KMS-11 (cell line): Measurements from ENCODE around the gene TRAF3IP1.

ENCODE experiments used
- H2AFZ ChIP-seq: fragments of 200-600 bp; sonication (generic); 2 replicates; pipeline ENCODE4 v1.6.1; 2016; ENCODE audit warnings: antibody characterized with exemption, mixed run types, low read depth
- H3K27ac ChIP-seq: fragments of 200-600 bp; sonication (generic); 2 replicates; pipeline ENCODE4 v1.6.1; 2016; ENCODE audit warnings: mild to moderate bottlenecking, mixed run types
- H3K27me3 ChIP-seq: fragments of 200-600 bp; sonication (generic); 2 replicates; pipeline ENCODE4 v1.6.1; 2017; ENCODE audit warnings: mild to moderate bottlenecking, low read depth, mixed run types, moderate library complexity; ENCODE audit not compliant: insufficient read depth
- H3K36me3 ChIP-seq: fragments of 200-600 bp; sonication (generic); 2 replicates; pipeline ENCODE4 v1.6.1; 2017; ENCODE audit warnings: mild to moderate bottlenecking, mixed run types; ENCODE audit not compliant: insufficient read depth
- H3K4me1 ChIP-seq: fragments of 200-600 bp; sonication (generic); 2 replicates; pipeline ENCODE4 v1.6.1; 2016; ENCODE audit warnings: mild to moderate bottlenecking, low read depth, mixed run types; ENCODE audit not compliant: poor library complexity, severe bottlenecking
- H3K4me2 ChIP-seq: fragments of 200-600 bp; sonication (generic); 2 replicates; pipeline ENCODE4 v1.7.0; 2016; ENCODE audit warnings: mild to moderate bottlenecking, mixed run types
- H3K4me3 ChIP-seq: fragments of 200-600 bp; sonication (generic); IDR thresholded peaks from 2 replicates; pipeline ENCODE4 v1.6.1; 2017; ENCODE audit warnings: low read depth, low read length, mixed read lengths; ENCODE audit not compliant: insufficient read depth
- H3K79me2 ChIP-seq: fragments of 200-600 bp; sonication (generic); 2 replicates; pipeline ENCODE4 v1.6.1; 2016; ENCODE audit warnings: low read depth, mixed run types; ENCODE audit not compliant: insufficient read depth
- H3K9ac ChIP-seq: fragments of 200-600 bp; sonication (generic); 2 replicates; pipeline ENCODE4 v1.6.1; 2016; ENCODE audit warnings: mild to moderate bottlenecking, mixed run types
- H4K20me1 ChIP-seq: fragments of 200-600 bp; sonication (generic); 2 replicates; pipeline ENCODE4 v1.6.1; 2016; ENCODE audit warnings: mild to moderate bottlenecking, mixed run types; ENCODE audit not compliant: insufficient read depth
- TF ChIP-seq, protein P1 (sequence below): fragments of 200-600 bp; sonication (generic); conservative IDR thresholded peaks from 2 replicates; pipeline ENCODE4 v1.6.1; 2017; ENCODE audit warnings: low read depth, mild to moderate bottlenecking, antibody characterized with exemption, low read length, moderate library complexity, mixed read lengths

TRAF3IP1 gene

GRCh38 chr2:238424313-238424700 is 104.0 kb downstream of the TRAF3IP1 start:
- no peaks in the 10 kb centered on the region for H4K20me1 ChIP-seq
- no peaks in the 10 kb centered on the region for H3K4me1 ChIP-seq
- H2AFZ ChIP-seq, result no peak overlapping the region
- peaks cover 22% of the 10 kb centered on the region for H3K79me2 ChIP-seq
- H3K36me3 ChIP-seq, result no peaks in the 10 kb centered on the region
- H3K27ac ChIP-seq, result no peak overlapping the region
- H3K4me3 ChIP-seq, result no peak overlapping the region
- H3K9ac ChIP-seq, result no peak overlapping the region
- H3K27me3 ChIP-seq, result no peaks in the 10 kb centered on the region
- TF ChIP-seq, protein P1, sequence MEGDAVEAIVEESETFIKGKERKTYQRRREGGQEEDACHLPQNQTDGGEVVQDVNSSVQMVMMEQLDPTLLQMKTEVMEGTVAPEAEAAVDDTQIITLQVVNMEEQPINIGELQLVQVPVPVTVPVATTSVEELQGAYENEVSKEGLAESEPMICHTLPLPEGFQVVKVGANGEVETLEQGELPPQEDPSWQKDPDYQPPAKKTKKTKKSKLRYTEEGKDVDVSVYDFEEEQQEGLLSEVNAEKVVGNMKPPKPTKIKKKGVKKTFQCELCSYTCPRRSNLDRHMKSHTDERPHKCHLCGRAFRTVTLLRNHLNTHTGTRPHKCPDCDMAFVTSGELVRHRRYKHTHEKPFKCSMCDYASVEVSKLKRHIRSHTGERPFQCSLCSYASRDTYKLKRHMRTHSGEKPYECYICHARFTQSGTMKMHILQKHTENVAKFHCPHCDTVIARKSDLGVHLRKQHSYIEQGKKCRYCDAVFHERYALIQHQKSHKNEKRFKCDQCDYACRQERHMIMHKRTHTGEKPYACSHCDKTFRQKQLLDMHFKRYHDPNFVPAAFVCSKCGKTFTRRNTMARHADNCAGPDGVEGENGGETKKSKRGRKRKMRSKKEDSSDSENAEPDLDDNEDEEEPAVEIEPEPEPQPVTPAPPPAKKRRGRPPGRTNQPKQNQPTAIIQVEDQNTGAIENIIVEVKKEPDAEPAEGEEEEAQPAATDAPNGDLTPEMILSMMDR, result no peak
- H3K4me2 ChIP-seq, result no peak overlapping the region

GRCh38 chr2:238425505-238425978 is 105.2 kb downstream of the TRAF3IP1 start:
- no peaks in the 10 kb centered on the region for H3K4me1 ChIP-seq

GRCh38 chr2:238425979-238426567 is 105.8 kb downstream of the TRAF3IP1 start:
- H3K4me3 ChIP-seq, result no peak overlapping the region
- no peaks in the 10 kb centered on the region for H4K20me1 ChIP-seq
- peak overlapping the region; percentile 70 for H2AFZ ChIP-seq
- no peaks in the 10 kb centered on the region for H3K4me1 ChIP-seq
- peaks cover 38% of the 10 kb centered on the region for H3K79me2 ChIP-seq
- peak overlapping the region; percentile 63 for H3K27ac ChIP-seq
- H3K27me3 ChIP-seq, result no peaks in the 10 kb centered on the region
- H3K4me2 ChIP-seq, result peak overlapping the region; percentile 98
- TF ChIP-seq, protein P1, result no peak
- H3K36me3 ChIP-seq, result no peaks in the 10 kb centered on the region
- H3K9ac ChIP-seq, result peak overlapping the region; percentile 85; the same call in 1 of the 2 replicates

More at GRCh38 chr2:238425505-238425978, 105.2 kb downstream of the TRAF3IP1 start:
- Histone ChIP-seq H3K9ac (no peak overlapping the region), H3K4me3 (no peak overlapping the region), H3K79me2 (peaks cover 33% of the 10 kb centered on the region), H3K27me3 (no peaks in the 10 kb centered on the region), H3K4me2 (peak overlapping the region; percentile 98; the same call in 1 of the 2 replicates), H3K36me3 (no peaks in the 10 kb centered on the region), H2AFZ (peak overlapping the region; percentile 70; the same call in 1 of the 2 replicates), H4K20me1 (no peaks in the 10 kb centered on the region), H3K27ac (no peak overlapping the region)
- TF ChIP-seq, protein P1, result no peak

DNA sequence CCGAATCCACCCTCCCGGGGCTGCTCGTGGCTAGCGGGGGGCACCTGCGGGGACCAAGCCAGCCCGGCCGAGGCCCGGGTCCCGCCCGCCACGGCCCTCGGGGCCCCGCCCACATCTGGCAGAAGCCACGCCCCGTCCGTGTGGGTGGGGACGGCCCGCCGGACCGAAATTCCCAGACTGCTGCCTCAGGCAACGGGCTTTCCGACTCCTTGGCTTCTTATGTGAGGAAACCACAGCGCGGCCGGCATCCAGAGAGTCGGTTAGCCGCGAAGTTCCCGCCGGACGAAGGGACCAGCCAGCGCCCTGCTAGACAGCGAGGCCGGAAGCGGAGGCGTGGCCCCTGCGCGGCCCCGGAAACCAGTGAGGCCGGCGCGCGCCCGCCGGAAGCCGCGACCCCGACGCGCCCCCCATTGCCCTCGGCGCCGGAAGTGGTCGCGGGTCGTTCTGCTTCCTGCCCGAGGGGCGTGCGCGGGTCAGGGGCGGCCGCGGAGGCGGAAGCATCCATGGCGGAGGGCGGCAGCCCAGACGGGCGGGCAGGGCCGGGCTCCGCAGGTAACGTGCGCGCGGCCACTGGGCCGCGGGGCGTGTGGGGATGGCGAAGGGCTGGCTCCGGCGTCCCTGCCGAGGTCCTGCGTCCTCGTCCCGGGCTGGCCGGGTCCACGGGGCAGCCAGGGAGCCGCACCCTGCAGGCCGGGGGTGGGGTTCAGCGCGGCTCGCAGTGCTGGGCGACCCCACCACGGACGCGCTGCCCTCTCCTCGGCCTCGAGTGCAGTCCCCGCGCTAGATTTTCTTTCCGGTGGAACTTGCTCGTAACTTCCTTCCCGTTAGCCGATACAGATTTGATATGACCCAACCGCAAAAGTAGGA is 106.5 kb downstream of the TRAF3IP1 start, which contains the start of gene ASB1:
Gene ASB1 (plus strand): TSS at position 360 of the 867 bp plus-strand sequence. CDS start 144 bp downstream, at position 504.
- Histone ChIP-seq H3K4me3 (peak within 1 kb of the TSS; percentile 89), H3K27me3 (no peaks in the 10 kb centered on the region), H3K79me2 (peaks cover 41% of the 10 kb centered on the region), H3K4me1 (no peaks in the 10 kb centered on the region), H3K27ac (peak within 1 kb of the TSS; percentile 63), H3K4me2 (peak within 1 kb of the TSS; percentile 98), H4K20me1 (no peaks in the 10 kb centered on the region), H2AFZ (peak within 1 kb of the TSS; percentile 70), H3K9ac (peak within 1 kb of the TSS; percentile 85), H3K36me3 (no peaks in the 10 kb centered on the region)
- TF ChIP-seq, protein P1, result no peak
